GM23248 (cell line): ENCODE results near the gene RRBP1. TPM values are rescaled to one million over a fixed set of nuclear protein-coding genes. Genes with fewer than 3 reads are reported as not detected.
"Not testable (repeated sequence)": the region's sequence is repeated elsewhere in the genome, so short reads cannot be mapped to it uniquely, and the experiment has no call there.

Experiments used
- DNase-seq: peaks from one replicate; pipeline ENCODE4 v3.0.0-alpha.2; 2015
- H2AFZ ChIP-seq: fragments of 200-600 bp; sonication (generic); 2 replicates; pipeline ENCODE4 v1.6.1; 2016; ENCODE audit warnings: antibody characterized with exemption
- H3F3A ChIP-seq: fragments of 200-600 bp; sonication (generic); 2 replicates; pipeline ENCODE4 v1.6.1; 2016; ENCODE audit warnings: mild to moderate bottlenecking, antibody characterized with exemption, mixed run types; ENCODE audit not compliant: insufficient read depth
- H3K27ac ChIP-seq: fragments of 200-600 bp; sonication (generic); 2 replicates; pipeline ENCODE4 v1.5.1; 2016; ENCODE audit warnings: mild to moderate bottlenecking
- H3K27me3 ChIP-seq: fragments of 200-600 bp; sonication (generic); replicated peaks from 2 replicates; pipeline ENCODE4 v1.6.1; 2016; ENCODE audit warnings: mild to moderate bottlenecking; ENCODE audit not compliant: insufficient read depth
- H3K36me3 ChIP-seq: fragments of 200-600 bp; sonication (generic); 2 replicates; pipeline ENCODE4 v1.6.1; 2016; ENCODE audit warnings: low read depth, mild to moderate bottlenecking
- H3K4me1 ChIP-seq: fragments of 200-600 bp; sonication (generic); 2 replicates; pipeline ENCODE4 v1.6.1; 2016; ENCODE audit warnings: mild to moderate bottlenecking; ENCODE audit not compliant: insufficient read depth
- H3K4me2 ChIP-seq: fragments of 200-600 bp; sonication (generic); one replicate; pipeline ENCODE4 v1.6.1; 2016; ENCODE audit warnings: mild to moderate bottlenecking; ENCODE audit not compliant: unreplicated experiment
- H3K4me3 ChIP-seq: fragments of 200-600 bp; sonication (generic); 2 replicates; pipeline ENCODE4 v1.5.1; 2016; ENCODE audit warnings: mild to moderate bottlenecking
- H3K79me2 ChIP-seq: fragments of 200-600 bp; sonication (generic); 2 replicates; pipeline ENCODE4 v1.6.1; 2016; ENCODE audit warnings: mild to moderate bottlenecking; ENCODE audit not compliant: insufficient read depth
- H3K9ac ChIP-seq: fragments of 200-600 bp; sonication (generic); 2 replicates; pipeline ENCODE4 v1.6.1; 2016; ENCODE audit warnings: mild to moderate bottlenecking
- H3K9me2 ChIP-seq: fragments of 200-600 bp; sonication (generic); 2 replicates; pipeline ENCODE4 v1.6.1; 2016; ENCODE audit warnings: mixed run types, mild to moderate bottlenecking, moderate library complexity; ENCODE audit not compliant: insufficient read depth
- H3K9me3 ChIP-seq: fragments of 200-600 bp; sonication (generic); one replicate; pipeline ENCODE4 v1.6.1; 2017; ENCODE audit warnings: low read depth
- H4K20me1 ChIP-seq: fragments of 200-600 bp; sonication (generic); 2 replicates; pipeline ENCODE4 v1.6.0; 2016; ENCODE audit not compliant: insufficient read depth
- EZH2 ChIP-seq: fragments of 200-600 bp; sonication (generic); IDR thresholded peaks from 2 replicates; pipeline ENCODE4 v1.6.1; 2018; ENCODE audit warnings: antibody characterized with exemption, mild to moderate bottlenecking; ENCODE audit not compliant: insufficient read depth, poor library complexity, severe bottlenecking
- EZH2phosphoT487 ChIP-seq: fragments of 200-600 bp; sonication (generic); IDR thresholded peaks from 2 replicates; pipeline ENCODE4 v1.6.1; 2018; ENCODE audit warnings: antibody characterized with exemption, moderate library complexity, mild to moderate bottlenecking, low read depth; ENCODE audit not compliant: insufficient read depth
- WGBS, 2 experiments: methylation state at CpG; one replicate each; pipeline ENCODE4 v1.1.6; 2015 to 2017; ENCODE audit warnings: low lambda C conversion rate in 2 of 2, low coverage in 1 of 2; ENCODE audit errors: missing lambda C conversion rate in 2 of 2; 5-methylcytosine and 5-hydroxymethylcytosine counted together
- in situ Hi-C: fragments of 300-500 bp; cut with MboI; formaldehyde crosslinking; loops from 2 replicates; pipeline ENCODE4 v1.15.0; 2020
- polyA plus RNA-seq: library from polyadenylated mRNA; unstranded; fragments of >200 nt; fragmentation: Nextera tagmentation; extraction: Ambion mirVana; gene quantifications from 2 replicates; pipeline ENCODE4 v1.2.1, GENCODE V29; 2016
- total RNA-seq: library from RNA; depleted of rRNA; stranded (reverse); fragments of >200 nt; shearing (Covaris generic); gene quantifications from 2 replicates; pipeline ENCODE4 v1.2.3, GENCODE V29; 2014

The RRBP1 gene
- total and polyA plus RNA-seq, 2 experiments from 2014 or later: 127 to 182 TPM

DNA sequence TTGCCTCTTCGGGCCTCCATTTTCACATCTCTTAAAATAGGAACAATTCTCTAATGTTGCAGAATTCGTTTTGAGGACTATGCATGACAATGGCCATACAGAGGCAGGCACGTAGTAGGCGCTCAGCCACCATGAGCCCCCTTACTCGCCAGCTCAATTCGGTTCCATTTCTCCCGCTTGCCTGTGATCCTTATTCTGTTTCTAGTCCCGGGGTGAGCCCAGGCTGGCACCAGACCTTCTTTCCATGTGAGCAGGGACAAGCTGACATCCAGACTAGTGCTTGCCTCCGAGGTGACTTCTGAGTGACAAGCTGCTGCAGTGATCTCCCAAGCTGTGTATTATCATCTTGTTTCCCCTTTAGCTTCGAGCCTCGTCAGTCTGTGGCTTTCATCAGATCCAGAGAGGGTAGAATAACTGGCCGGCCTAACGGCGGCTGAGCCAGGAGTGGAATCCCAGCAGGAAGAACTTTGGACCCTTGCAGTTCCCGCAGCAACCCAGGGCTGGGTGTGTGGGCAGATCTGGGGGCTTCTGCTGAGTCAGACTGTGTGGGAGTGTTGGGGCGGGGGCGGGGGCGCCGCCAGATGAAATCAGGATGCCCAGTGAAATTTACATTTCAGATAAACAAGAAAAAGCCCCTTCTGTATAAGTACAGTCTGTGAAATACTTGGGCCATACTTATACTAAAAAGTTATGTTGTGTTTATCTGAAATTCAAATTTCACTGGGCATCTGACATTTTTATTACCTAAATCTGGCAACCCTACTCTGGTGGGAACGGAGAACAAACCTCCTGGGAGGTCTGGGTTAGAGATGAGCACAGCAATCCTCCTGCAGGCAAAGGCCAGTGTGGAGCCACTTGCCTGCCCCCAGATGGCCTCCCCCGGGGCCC lies 28.6 kb upstream of the RRBP1 start:
- TF ChIP-seq EZH2phosphoT487: no peak
- TF ChIP-seq EZH2: no peak
- H3K4me2 ChIP-seq: no peak overlapping the region
- H3K9me3 ChIP-seq: no peaks in the 10 kb centered on the region
- DNase-seq: no peak
- H3K9ac ChIP-seq: no peak overlapping the region
- H3K9me2 ChIP-seq: no peaks in the 10 kb centered on the region
- no peaks in the 10 kb centered on the region for H3F3A ChIP-seq
- H3K4me1 ChIP-seq: no peaks in the 10 kb centered on the region; the same call in 1 of the 2 replicates
- no peak overlapping the region for H3K27ac ChIP-seq
- H3K79me2 ChIP-seq: no peaks in the 10 kb centered on the region
- in situ Hi-C loops: no loop called here
- H4K20me1 ChIP-seq: no peaks in the 10 kb centered on the region
- no peaks in the 10 kb centered on the region for H3K36me3 ChIP-seq
- H3K4me3 ChIP-seq: no peak overlapping the region
- no peak overlapping the region for H2AFZ ChIP-seq
- no peaks in the 10 kb centered on the region for H3K27me3 ChIP-seq
- 64 to 68% methylated on average over 20 to 21 of the region's 21 CpGs for WGBS, 2 experiments

DNA sequence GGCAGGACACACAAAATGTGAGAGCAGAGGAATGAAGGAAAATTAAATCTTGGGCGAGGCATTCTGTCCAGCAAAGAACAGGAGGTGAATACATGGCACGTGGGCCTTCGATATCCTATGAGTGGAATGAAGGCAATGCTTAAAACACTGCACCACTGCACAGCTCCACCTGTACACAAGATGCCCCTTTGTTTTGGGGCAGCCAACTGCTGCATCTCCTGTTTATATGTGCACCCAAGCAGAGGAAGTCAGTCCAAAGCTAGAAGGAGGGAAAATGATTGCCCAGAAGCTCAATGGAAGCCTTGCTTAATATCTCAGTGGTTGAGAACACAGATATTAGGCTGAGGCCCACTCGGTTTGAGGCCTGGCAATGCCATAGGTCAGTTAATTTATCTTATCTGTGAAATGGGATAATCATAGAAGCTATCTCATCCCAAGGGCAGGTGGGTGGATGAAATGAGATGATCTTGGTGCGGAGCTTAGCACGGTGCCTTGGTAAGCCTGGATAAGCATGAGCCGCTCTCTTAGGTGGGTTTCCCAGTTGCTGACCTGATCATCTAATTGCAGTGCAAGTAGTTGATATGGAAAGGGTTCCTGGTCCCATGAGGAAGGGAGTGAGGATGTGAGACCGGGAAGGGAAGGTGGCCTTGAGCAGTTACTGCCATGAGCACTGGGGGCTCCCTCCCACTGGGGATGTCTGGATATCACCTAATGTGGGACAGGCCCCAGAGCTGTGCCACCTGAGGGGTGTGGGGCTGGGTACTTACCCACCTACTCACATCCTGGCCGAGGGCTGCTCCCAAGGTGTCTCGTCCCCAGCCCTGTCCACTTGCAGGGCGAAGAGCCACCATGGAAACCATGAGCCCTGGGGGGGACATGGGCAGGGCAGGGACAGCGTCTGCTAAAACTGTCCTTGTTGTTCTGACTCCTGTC lies 27.6 kb upstream of the RRBP1 start:
- 81 to 82% methylated on average over 12 of the region's 12 CpGs for WGBS, 2 experiments
- H3K4me3 ChIP-seq: no peak overlapping the region
- no peaks in the 10 kb centered on the region for H3K36me3 ChIP-seq
- no peaks in the 10 kb centered on the region for H4K20me1 ChIP-seq
- H3K27me3 ChIP-seq: no peaks in the 10 kb centered on the region
- DNase-seq: no peak
- TF ChIP-seq EZH2: no peak
- no peak for TF ChIP-seq EZH2phosphoT487
- H3K79me2 ChIP-seq: no peaks in the 10 kb centered on the region
- H3F3A ChIP-seq: no peaks in the 10 kb centered on the region
- H3K4me2 ChIP-seq: no peak overlapping the region
- in situ Hi-C loops: no loop called here
- H3K9me3 ChIP-seq: no peaks in the 10 kb centered on the region
- H3K27ac ChIP-seq: no peak overlapping the region
- no peaks in the 10 kb centered on the region; the same call in 1 of the 2 replicates for H3K4me1 ChIP-seq
- H3K9me2 ChIP-seq: no peaks in the 10 kb centered on the region
- H3K9ac ChIP-seq: no peak overlapping the region
- H2AFZ ChIP-seq: no peak overlapping the region

- no peaks in the 10 kb centered on the region for H3K9me3 ChIP-seq
- no peak overlapping the region for H3K9ac ChIP-seq
- TF ChIP-seq EZH2phosphoT487: no peak
- no peak for TF ChIP-seq EZH2
- no peak overlapping the region for H3K27ac ChIP-seq
- no peaks in the 10 kb centered on the region for H3K9me2 ChIP-seq
- in situ Hi-C loops: no loop called here
- DNase-seq: no peak
- H3K27me3 ChIP-seq: no peaks in the 10 kb centered on the region
- H3K4me1 ChIP-seq: no peaks in the 10 kb centered on the region
- H4K20me1 ChIP-seq: no peaks in the 10 kb centered on the region
- H3K4me3 ChIP-seq: no peak overlapping the region
- no peaks in the 10 kb centered on the region for H3K36me3 ChIP-seq
- H3F3A ChIP-seq: no peaks in the 10 kb centered on the region
- H2AFZ ChIP-seq: no peak overlapping the region
- no peak overlapping the region for H3K4me2 ChIP-seq
- 88 to 90% methylated on average over 7 of the region's 7 CpGs for WGBS, 2 experiments
- H3K79me2 ChIP-seq: no peaks in the 10 kb centered on the region
These were observed 26.8 kb upstream of the RRBP1 start for GRCh38 chr20:17708675-17709360.

GRCh38 chr20:17707951-17708350 lies 25.9 kb upstream of the RRBP1 start:
- H3K79me2 ChIP-seq, H3F3A ChIP-seq, H3K4me2 ChIP-seq, H3K27ac ChIP-seq, H3K4me1 ChIP-seq, H2AFZ ChIP-seq, in situ Hi-C loops, H3K27me3 ChIP-seq, H3K9ac ChIP-seq, DNase-seq, H3K4me3 ChIP-seq, H4K20me1 ChIP-seq, H3K9me2 ChIP-seq, H3K36me3 ChIP-seq, H3K9me3 ChIP-seq: not testable (repeated sequence)
- WGBS, 2 experiments: 81 to 83% methylated on average over 3 of the region's 3 CpGs
